IPS-11a (cell line): ENCODE results near the gene ARCN1.

Experiments used
- H3K4me3 ChIP-seq: one replicate; pipeline ENCODE4 v1.5.1; 2013; ENCODE audit warnings: low read depth, low read length, control low read depth

ARCN1 gene

GRCh38 chr11:118635237-118635591 lies 63.0 kb downstream of the ARCN1 start:
- H3K4me3 ChIP-seq, result peak overlapping the region; percentile 52

- peak overlapping the region; percentile 52 for H3K4me3 ChIP-seq
Measured at GRCh38 chr11:118635642-118636041, 63.4 kb downstream of the ARCN1 start.

- H3K4me3 ChIP-seq, result no peak overlapping the region
Measured at GRCh38 chr11:118636569-118637290, 64.5 kb downstream of the ARCN1 start.

GRCh38 chr11:118638726-118639125 lies 66.5 kb downstream of the ARCN1 start:
- H3K4me3 ChIP-seq, result no peak overlapping the region

GRCh38 chr11:118639899-118640298 lies 67.7 kb downstream of the ARCN1 start:
- H3K4me3 ChIP-seq, result no peak overlapping the region

GRCh38 chr11:118640332-118641154 lies 68.3 kb downstream of the ARCN1 start:
- H3K4me3 ChIP-seq, result no peak overlapping the region

GRCh38 chr11:118641397-118642019 lies 69.3 kb downstream of the ARCN1 start:
- H3K4me3 ChIP-seq, result no peak overlapping the region

- no peak overlapping the region for H3K4me3 ChIP-seq
Measured at GRCh38 chr11:118643142-118643994, 71.2 kb downstream of the ARCN1 start.

- H3K4me3 ChIP-seq, result no peak overlapping the region
Measured at GRCh38 chr11:118643995-118644345, 71.8 kb downstream of the ARCN1 start.

- H3K4me3 ChIP-seq, result no peak overlapping the region
Measured at GRCh38 chr11:118644496-118644895, 72.3 kb downstream of the ARCN1 start.

GRCh38 chr11:118645066-118645715 lies 73.0 kb downstream of the ARCN1 start:
- no peak overlapping the region for H3K4me3 ChIP-seq

- H3K4me3 ChIP-seq, result no peak overlapping the region
Measured at GRCh38 chr11:118646393-118646792, 74.2 kb downstream of the ARCN1 start.

- H3K4me3 ChIP-seq, result no peak overlapping the region
Measured at GRCh38 chr11:118648291-118648690, 76.1 kb downstream of the ARCN1 start.

- H3K4me3 ChIP-seq, result no peak overlapping the region
Measured at GRCh38 chr11:118649941-118650340, 77.7 kb downstream of the ARCN1 start.

- no peak overlapping the region for H3K4me3 ChIP-seq
Measured at GRCh38 chr11:118650366-118650765, 78.2 kb downstream of the ARCN1 start.

- H3K4me3 ChIP-seq, result no peak overlapping the region
Measured at GRCh38 chr11:118651820-118652219, 79.6 kb downstream of the ARCN1 start.
